ENCODE data around the gene HS3ST3B1.

The HS3ST3B1 gene

DNA sequence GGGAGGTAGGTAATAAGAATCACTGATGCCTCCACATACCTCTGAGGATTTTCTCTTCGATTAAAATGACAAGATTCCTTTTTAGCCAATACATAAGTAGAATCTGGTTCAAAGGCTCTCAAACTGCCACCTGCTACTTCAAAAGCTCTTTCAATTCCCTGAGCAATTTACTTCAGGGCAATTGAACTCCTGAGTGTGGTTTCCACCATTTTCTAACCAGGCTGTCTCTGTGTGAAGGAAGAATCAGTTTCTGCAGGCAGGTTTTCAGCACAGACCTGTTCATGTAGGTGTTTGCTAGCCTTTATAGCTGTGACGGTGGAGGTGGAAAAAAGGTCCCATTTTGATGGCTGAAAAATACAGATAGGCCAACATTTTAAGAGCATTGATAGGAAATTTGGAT lies 18.2 kb upstream of the HS3ST3B1 start:
- TF ChIP-seq ZFX (IDR thresholded peaks at IDR 0.05) (no peak), CTCF (conservative IDR thresholded peaks at IDR 0.05) (no peak)
- no peak overlapping the region for H3K27ac ChIP-seq

DNA sequence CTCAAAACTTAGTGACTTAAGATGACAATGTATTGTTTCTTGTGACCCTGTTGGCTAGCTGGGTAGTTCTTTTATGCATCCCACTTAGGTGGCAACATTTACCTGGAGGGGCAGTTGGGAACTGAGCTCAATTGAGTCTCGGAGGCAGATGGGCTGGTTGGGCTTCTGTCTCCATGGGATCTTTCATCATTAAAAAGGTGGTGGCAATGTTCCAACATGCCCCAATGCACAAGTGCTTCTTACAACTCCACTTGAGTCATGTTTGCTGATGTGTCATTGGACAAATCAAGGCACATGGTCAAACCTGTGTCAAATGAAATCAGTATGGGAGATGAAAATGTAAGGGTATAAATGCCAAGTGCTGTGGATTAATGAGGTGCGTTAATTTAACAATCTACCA lies 11.7 kb upstream of the HS3ST3B1 start:
- TF ChIP-seq ZFX (IDR thresholded peaks at IDR 0.05) (no peak), CTCF (conservative IDR thresholded peaks at IDR 0.05) (no peak)

GRCh38 chr17:14294876-14295275 lies 6.0 kb upstream of the HS3ST3B1 start:
- TF ChIP-seq CTCF (conservative IDR thresholded peaks at IDR 0.05), result no peak

More for the DNA sequence above, 11.7 kb upstream of the HS3ST3B1 start:
- H3K27ac ChIP-seq, result no peak overlapping the region

GRCh38 chr17:14295676-14296075 lies 5.2 kb upstream of the HS3ST3B1 start:
- no peak for TF ChIP-seq CTCF (conservative IDR thresholded peaks at IDR 0.05)
- no peak for TF ChIP-seq ZFX (IDR thresholded peaks at IDR 0.05)
- H3K27ac ChIP-seq, result no peak overlapping the region

More at GRCh38 chr17:14294876-14295275, 6.0 kb upstream of the HS3ST3B1 start:
- no peak overlapping the region for H3K27ac ChIP-seq

DNA sequence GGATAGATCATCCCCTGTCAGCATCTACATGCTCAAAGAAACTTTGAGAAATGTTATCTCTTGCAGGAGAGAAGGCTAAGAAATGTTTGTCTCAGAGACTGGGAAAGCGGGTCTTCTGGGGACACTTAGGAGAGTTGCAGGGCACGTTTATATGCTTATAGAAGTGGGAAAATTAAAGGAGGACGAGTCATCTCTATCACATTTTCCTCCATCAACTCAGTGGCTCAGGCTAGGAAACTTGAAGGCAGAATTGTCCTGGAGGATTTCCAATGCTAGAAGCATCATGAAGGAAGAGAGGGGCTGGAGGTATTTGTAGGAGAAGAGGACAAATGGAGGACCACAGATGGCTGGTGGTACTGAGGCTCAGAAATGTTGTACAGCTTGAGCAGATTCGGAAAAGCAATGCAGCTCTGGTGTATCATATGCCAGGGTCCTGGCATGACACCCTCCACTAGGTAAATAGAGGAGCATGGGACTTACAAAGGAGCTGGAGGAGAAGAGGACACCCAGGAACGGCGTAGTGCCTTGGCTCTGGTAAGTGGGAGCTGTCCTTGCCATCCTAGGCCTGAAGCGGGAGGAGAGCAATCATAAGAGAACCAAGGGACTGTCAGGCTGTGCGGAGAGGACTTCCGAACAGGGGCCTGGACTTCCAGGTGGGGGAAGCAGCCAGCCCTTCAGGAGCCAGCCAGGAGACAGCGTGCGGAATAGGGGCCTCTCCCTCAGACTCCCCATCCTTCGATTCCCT lies 4.5 kb upstream of the HS3ST3B1 start:
- H3K27ac ChIP-seq, result no peak overlapping the region
- TF ChIP-seq CTCF (conservative IDR thresholded peaks at IDR 0.05) (no peak), ZFX (IDR thresholded peaks at IDR 0.05) (no peak)

DNA sequence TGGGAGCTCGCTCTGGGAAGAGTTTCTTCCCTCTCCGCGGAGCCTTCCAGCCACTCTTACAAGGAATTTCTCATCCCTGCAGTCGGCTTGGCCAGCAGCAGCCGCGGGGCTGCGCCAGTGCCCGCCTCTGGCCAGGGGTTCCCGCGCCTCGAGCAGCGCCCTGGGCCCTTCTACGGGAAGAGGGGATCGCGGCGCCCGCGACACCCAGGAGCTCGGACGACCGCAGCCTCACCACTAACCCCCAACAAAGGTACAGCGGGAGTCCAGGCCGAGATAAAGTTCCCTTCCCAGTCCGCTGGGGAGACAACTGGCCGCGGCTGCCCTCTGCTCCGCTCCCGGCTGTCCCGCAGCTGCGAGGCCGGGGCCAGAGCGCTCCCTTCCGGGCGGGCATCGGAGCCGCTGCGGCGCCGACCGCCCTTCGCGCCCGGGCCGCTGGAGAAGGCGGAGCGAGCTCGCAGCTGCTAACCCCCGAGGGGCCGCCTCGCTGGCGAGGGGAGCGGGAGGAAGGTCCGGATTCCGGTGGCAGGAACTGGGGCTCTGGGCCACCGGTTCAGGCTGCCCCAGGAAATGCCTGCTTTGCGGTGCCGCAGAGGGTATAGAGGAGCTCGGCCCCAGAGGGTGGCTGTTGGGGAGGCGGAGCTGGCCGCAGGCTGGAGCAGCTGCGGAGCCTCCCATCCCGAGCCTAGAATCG lies 3.6 kb upstream of the HS3ST3B1 start:
- TF ChIP-seq CTCF (conservative IDR thresholded peaks at IDR 0.05), result peak; percentile 67
- no peak for TF ChIP-seq ZFX (IDR thresholded peaks at IDR 0.05)
- H3K27ac ChIP-seq, result no peak overlapping the region

GRCh38 chr17:14298221-14298946 lies 2.5 kb upstream of the HS3ST3B1 start:
- H3K27ac ChIP-seq, result no peak overlapping the region
- no peak for TF ChIP-seq ZFX (IDR thresholded peaks at IDR 0.05)
- TF ChIP-seq CTCF (conservative IDR thresholded peaks at IDR 0.05), result no peak

Data from C4-2B (cell line).